Heart left ventricle (tissue), 13 donors: ENCODE data around the gene CNTROB.

Experiments
- POLR2A ChIP-seq, 2 donors: fragments of 450-650 bp; IDR thresholded peaks; one replicate each; pipeline ENCODE4 v1.6.1; 2017; ENCODE audit warnings: antibody characterized with exemption in 2 of 2, mild to moderate bottlenecking in 2 of 2, moderate library complexity in 2 of 2
- TF ChIP-seq, protein P1 (sequence below), 12 donors: fragments of 200-600 bp; sonication (generic) in 4 of 12; IDR thresholded peaks; one replicate each; pipeline versions ENCODE4 v1.5.0 to v1.8.0; 2018 to 2022; ENCODE audit warnings: antibody characterized with exemption in 12 of 12, mild to moderate bottlenecking in 5 of 12
- donor health status: ischemic (EF 13 %, LVEDD 7.1; RV severe dilation, severe dysfunction).
- donor health status: DM: no; HTN: yes; CAD: no.
- donor health status: DM: no; HTN: no; CAD: no.
- donor health status: ischemic (EF 25% LVEDD 6.9; RV normal size, moderate dysfunction).
- donor health status: ischemic (EF 25% LVEDD 5.7; RV mildly dilated, moderate dysfunction).
- donor health status: ischemic (EF 35%, LVEDD 5.7; RV mildly dilated, moderate dysfunction).
- donor health status: nonischemic (EF 11% LVEDD 7.7; RV severe dilation, severe dysfunction).
- donor health status: DM: yes; HTN: yes; CAD: no.
- donor health status: PGD.
- donor health status: ischemic (EF 29% LVEDD 5.4; RV normal size, mild dysfunction).
- donor health status: nonischemic (EF 23%, LVEDD 6.1; RV moderate dilation, normal function).

DNA sequence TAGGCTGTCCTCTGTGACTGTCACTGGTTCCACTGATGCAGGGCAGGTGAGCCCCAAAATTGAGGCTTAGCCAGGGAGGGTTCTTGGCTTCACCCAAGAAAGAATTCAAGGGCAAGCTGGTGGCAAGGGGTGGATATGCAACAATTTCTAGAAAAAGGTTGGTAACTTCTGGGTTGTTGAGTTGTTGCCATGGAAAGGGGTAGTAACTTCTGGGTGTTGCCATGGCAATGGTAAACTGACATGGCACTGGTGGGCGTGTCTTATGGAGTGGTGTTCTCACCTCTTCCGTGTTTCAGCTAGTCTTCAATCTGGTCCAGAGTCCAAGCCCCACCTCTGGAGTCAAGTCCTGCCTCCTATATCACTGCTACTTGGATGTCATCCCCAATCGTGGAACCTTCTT is 60.9 kb downstream of the CNTROB start:
- no peak for TF ChIP-seq POLR2A (IDR thresholded peaks at IDR 0.05)
- TF ChIP-seq, protein P1, sequence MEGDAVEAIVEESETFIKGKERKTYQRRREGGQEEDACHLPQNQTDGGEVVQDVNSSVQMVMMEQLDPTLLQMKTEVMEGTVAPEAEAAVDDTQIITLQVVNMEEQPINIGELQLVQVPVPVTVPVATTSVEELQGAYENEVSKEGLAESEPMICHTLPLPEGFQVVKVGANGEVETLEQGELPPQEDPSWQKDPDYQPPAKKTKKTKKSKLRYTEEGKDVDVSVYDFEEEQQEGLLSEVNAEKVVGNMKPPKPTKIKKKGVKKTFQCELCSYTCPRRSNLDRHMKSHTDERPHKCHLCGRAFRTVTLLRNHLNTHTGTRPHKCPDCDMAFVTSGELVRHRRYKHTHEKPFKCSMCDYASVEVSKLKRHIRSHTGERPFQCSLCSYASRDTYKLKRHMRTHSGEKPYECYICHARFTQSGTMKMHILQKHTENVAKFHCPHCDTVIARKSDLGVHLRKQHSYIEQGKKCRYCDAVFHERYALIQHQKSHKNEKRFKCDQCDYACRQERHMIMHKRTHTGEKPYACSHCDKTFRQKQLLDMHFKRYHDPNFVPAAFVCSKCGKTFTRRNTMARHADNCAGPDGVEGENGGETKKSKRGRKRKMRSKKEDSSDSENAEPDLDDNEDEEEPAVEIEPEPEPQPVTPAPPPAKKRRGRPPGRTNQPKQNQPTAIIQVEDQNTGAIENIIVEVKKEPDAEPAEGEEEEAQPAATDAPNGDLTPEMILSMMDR (IDR thresholded peaks at IDR 0.05): no peak
